NCI-H1694 (cell line): Measurements from ENCODE around the gene PAPSS1.
"Not testable (repeated sequence)": the region's sequence is repeated elsewhere in the genome, so short reads cannot be mapped to it uniquely, and the experiment has no call there.

Source experiments
- DNase-seq: peaks from one replicate; lab custom pipeline; 2025; lab: John Stamatoyannopoulos, UW

PAPSS1 gene

GRCh38 chr4:107719922-107720722, at the start of gene PAPSS1:
Gene PAPSS1, minus strand, starts transcription at chr4:107720234. Its CDS starts 55 bp downstream, at chr4:107720179.
- peak; percentile 91 for DNase-seq

- no peak for DNase-seq
These were observed 40.4 kb upstream of the PAPSS1 start for GRCh38 chr4:107760281-107760947.

GRCh38 chr4:107757864-107758476, 37.9 kb upstream of the PAPSS1 start:
- DNase-seq: peak; percentile 4

GRCh38 chr4:107757283-107757682, 37.2 kb upstream of the PAPSS1 start:
- DNase-seq: no peak

- DNase-seq: no peak
These were observed 35.9 kb upstream of the PAPSS1 start for GRCh38 chr4:107755841-107756356.

GRCh38 chr4:107751670-107752069, 31.6 kb upstream of the PAPSS1 start:
- DNase-seq: no peak

- peak; percentile 61 for DNase-seq
These were observed 27.9 kb upstream of the PAPSS1 start for GRCh38 chr4:107747748-107748486.

- no peak for DNase-seq
These were observed 26.1 kb upstream of the PAPSS1 start for GRCh38 chr4:107746161-107746560.

GRCh38 chr4:107744532-107744931, 24.5 kb upstream of the PAPSS1 start:
- DNase-seq: no peak

GRCh38 chr4:107743532-107743931, 23.5 kb upstream of the PAPSS1 start:
- DNase-seq: no peak

GRCh38 chr4:107742791-107743190, 22.8 kb upstream of the PAPSS1 start:
- DNase-seq: no peak

- no peak for DNase-seq
These were observed 22.2 kb upstream of the PAPSS1 start for GRCh38 chr4:107742196-107742595.

GRCh38 chr4:107740950-107741701, 21.1 kb upstream of the PAPSS1 start:
- no peak for DNase-seq

GRCh38 chr4:107740381-107740780, 20.3 kb upstream of the PAPSS1 start:
- DNase-seq: no peak

GRCh38 chr4:107737450-107737849, 17.4 kb upstream of the PAPSS1 start:
- no peak for DNase-seq

GRCh38 chr4:107736924-107737448, 17.0 kb upstream of the PAPSS1 start:
- no peak for DNase-seq

GRCh38 chr4:107736037-107736436, 16.0 kb upstream of the PAPSS1 start:
- DNase-seq: no peak

GRCh38 chr4:107734120-107734519, 14.1 kb upstream of the PAPSS1 start:
- no peak for DNase-seq

- DNase-seq: no peak
These were observed 13.4 kb upstream of the PAPSS1 start for GRCh38 chr4:107733431-107733925.

- not testable (repeated sequence) for DNase-seq
These were observed 9.0 kb upstream of the PAPSS1 start for GRCh38 chr4:107729050-107729449.
